Upper lobe of left lung (tissue), 4 donors: Measurements from ENCODE around the gene OPCML.

Source experiments
- POLR2A ChIP-seq, 4 donors: fragments of 450-650 bp; IDR thresholded peaks; one replicate each; pipeline ENCODE4 v1.5.1; 2016 to 2017; ENCODE audit warnings: antibody characterized with exemption in 4 of 4, mild to moderate bottlenecking in 2 of 4
- POLR2AphosphoS5 ChIP-seq, 2 donors: sonication (generic); formaldehyde crosslinking; IDR thresholded peaks; one replicate each; pipeline ENCODE4 v1.5.1; 2017; ENCODE audit warnings: antibody characterized with exemption in 2 of 2
- TF ChIP-seq, protein P1 (sequence below), 6 experiments: fragments of 450-650 bp in 4 of 6; fragments of 200-600 bp in 2 of 6; sonication (generic) in 2 of 6; IDR thresholded peaks; one replicate each; pipeline ENCODE4 v1.5.1; 2016 to 2019; ENCODE audit warnings: antibody characterized with exemption in 6 of 6

DNA sequence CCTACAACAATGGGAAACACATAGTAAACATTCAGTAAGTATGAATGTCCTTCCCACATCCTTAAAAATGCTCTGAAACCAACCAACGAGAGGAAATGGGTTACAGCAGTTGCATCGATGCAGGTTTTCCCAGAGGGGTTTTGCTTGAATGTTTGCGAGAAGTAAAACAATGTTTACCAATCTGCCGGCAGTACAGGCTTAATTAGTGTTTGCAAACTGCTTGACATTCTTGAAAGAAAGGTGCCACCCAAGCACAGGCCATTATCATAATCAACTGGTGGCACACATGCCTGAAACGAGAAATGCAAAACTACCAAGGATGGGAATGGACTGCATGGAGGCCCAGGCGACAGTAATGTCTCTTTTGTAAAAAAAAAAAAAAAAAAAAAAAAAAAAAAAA is 27.1 kb upstream of the OPCML start:
- TF ChIP-seq, protein P1, sequence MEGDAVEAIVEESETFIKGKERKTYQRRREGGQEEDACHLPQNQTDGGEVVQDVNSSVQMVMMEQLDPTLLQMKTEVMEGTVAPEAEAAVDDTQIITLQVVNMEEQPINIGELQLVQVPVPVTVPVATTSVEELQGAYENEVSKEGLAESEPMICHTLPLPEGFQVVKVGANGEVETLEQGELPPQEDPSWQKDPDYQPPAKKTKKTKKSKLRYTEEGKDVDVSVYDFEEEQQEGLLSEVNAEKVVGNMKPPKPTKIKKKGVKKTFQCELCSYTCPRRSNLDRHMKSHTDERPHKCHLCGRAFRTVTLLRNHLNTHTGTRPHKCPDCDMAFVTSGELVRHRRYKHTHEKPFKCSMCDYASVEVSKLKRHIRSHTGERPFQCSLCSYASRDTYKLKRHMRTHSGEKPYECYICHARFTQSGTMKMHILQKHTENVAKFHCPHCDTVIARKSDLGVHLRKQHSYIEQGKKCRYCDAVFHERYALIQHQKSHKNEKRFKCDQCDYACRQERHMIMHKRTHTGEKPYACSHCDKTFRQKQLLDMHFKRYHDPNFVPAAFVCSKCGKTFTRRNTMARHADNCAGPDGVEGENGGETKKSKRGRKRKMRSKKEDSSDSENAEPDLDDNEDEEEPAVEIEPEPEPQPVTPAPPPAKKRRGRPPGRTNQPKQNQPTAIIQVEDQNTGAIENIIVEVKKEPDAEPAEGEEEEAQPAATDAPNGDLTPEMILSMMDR (IDR thresholded peaks at IDR 0.05): no peak
- no peak for TF ChIP-seq POLR2AphosphoS5 (IDR thresholded peaks at IDR 0.05)
- no peak for TF ChIP-seq POLR2A (IDR thresholded peaks at IDR 0.05)
